GM12865 (cell line): Measurements from ENCODE around the gene MBLAC2.

ENCODE experiments used
- DNase-seq: peaks from one replicate; pipeline ENCODE4 v3.0.0; 2010; ENCODE audit warnings: low read depth
- H3K4me3 ChIP-seq: 2 replicates; pipeline ENCODE4 v1.5.1; 2011; ENCODE audit warnings: mild to moderate bottlenecking, low read depth, low read length, control low read depth
- TF ChIP-seq, protein P1 (sequence below): IDR thresholded peaks from 2 replicates; pipeline ENCODE4 v1.5.1; 2011; ENCODE audit warnings: low read length, control low read depth, low read depth, inconsistent platforms; ENCODE audit not compliant: insufficient read depth; ENCODE audit errors: missing control alignments

The MBLAC2 gene

DNA sequence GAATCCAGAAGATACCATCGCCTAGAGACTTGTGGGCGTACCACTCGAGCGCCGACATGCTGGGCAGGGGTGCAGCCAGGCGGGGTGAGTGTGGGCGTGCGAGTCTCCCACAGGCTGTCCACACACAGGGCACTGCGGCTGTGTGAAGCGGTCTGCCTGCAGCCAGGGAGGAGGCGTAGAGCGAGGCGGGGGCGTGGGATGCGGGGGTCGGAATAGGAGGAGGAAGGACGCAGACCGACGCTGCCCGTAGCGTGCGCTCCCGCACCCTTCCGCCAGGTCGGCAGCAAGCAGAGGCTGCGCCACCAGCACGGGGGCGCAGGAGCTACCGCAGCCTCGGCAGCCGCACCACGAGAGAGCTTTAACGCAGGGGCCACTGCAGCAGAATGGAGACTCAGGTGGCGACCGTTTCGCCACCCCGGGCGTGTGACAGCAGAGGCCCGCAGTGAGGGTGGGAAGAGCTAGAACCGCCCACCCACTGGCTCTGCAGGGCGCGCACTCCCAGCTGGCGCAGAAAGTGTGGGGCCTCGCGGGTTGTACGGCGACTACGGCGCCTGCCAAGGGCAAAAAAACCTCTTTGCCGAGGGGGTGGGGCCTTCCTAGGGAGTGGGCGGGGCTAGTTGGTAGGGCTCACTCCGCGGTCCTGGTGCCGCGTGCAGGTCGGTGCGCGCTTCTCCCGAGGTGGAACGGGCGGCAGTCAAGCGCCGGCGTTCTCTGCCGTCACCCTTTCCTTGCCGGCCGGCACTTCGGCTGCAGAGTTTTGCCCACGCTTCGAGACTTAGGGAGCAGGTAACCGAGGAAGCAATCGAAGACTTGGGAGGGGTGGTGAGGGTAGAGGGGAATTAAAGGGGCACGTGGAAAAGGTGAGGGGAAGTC is at the start of gene MBLAC2, which contains the start of gene POLR3G:
Gene MBLAC2 (minus strand): TSS at position 537 of the 873 bp plus-strand sequence. CDS start 479 bp downstream, at position 58.
Gene POLR3G (plus strand): TSS at position 630 of the 873 bp plus-strand sequence. CDS start 10,704 bp downstream, outside the sequence.
- TF ChIP-seq, protein P1, sequence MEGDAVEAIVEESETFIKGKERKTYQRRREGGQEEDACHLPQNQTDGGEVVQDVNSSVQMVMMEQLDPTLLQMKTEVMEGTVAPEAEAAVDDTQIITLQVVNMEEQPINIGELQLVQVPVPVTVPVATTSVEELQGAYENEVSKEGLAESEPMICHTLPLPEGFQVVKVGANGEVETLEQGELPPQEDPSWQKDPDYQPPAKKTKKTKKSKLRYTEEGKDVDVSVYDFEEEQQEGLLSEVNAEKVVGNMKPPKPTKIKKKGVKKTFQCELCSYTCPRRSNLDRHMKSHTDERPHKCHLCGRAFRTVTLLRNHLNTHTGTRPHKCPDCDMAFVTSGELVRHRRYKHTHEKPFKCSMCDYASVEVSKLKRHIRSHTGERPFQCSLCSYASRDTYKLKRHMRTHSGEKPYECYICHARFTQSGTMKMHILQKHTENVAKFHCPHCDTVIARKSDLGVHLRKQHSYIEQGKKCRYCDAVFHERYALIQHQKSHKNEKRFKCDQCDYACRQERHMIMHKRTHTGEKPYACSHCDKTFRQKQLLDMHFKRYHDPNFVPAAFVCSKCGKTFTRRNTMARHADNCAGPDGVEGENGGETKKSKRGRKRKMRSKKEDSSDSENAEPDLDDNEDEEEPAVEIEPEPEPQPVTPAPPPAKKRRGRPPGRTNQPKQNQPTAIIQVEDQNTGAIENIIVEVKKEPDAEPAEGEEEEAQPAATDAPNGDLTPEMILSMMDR, result peak; percentile 39
- H3K4me3 ChIP-seq, result peak within 1 kb of the TSS; percentile 90
- DNase-seq, result peak; percentile 97

DNA sequence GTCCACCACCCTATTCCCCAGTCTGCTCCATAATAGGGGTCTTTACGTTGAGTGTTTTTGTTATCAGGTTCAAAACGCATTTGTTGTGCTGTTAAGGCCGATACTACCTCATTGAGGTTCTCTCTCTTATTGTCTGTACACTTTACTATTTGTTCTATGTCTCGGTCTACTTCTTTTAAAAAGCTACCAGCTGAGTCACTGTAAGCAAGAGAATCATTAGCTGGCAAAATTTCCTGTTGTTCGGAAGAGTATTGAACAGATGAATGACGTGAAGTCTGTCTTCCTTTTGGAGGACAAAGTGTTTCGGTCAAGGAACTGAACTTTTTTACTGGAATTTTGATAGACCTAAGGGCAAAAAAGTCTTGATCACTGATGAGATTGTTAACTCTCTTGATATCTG is 44.5 kb upstream of the MBLAC2 start:
- no peak overlapping the region for H3K4me3 ChIP-seq
- no peak for DNase-seq
- TF ChIP-seq, protein P1, result no peak

DNA sequence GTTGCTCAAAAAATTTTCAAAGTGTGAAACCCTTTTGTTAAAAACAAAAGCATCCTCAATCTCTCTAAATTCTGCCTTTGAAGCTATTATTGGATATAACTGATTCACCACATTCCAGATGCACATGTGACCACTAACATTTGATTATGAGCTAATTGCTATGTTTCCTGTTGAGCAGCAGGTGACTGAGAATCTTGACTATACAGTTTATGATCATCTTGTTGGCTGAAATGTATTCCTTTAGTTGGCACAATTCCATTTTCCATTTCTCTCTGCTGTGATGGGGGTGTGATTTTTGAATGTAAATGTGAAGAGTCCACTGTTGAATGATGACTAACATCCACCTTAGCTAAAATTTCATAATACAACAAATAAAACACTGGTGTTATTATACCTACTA is 44.1 kb upstream of the MBLAC2 start:
- TF ChIP-seq, protein P1, result no peak

DNA sequence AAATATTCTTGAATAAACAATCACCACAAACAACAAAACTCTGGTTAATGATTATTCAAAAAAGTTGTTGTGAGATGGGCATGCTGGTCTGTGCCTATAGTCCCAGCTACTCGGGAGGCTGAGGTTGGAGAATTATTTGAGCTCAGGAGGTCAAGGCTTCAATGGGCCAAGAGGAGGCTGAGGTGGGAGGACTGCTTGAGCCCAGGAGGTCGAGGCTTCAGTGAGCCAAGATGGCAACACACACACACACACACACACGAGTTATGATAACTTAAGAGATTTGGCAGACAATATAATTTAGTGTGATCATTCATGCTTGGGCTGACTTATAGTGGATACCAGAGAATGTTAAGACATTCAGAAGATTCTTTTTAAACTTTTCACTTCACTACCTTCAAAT is 39.9 kb upstream of the MBLAC2 start:
- TF ChIP-seq, protein P1, result no peak
- DNase-seq, result no peak

More for the DNA sequence above, 44.1 kb upstream of the MBLAC2 start:
- DNase-seq, result no peak
- no peak overlapping the region for H3K4me3 ChIP-seq

DNA sequence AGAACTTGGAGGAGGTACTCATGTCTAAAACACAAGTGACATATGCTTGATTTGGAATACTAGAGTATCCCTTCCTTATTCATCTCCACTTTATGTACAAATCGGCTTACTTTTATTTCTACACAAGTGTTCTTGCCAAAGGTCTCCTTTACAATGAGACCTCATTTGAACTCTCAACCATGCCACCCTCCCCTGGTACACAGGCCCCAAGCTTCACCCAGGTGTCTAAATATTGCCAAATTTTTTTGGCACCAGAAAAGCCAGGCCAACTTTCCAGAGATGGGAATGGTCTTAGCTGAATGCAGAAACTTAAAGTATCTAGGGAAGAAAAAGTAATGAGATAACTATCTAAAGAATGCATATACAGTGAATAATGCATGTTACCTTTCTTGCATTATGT is 35.9 kb upstream of the MBLAC2 start:
- H3K4me3 ChIP-seq, result no peak overlapping the region
- no peak for DNase-seq
- TF ChIP-seq, protein P1, result no peak

More for the DNA sequence above, 39.9 kb upstream of the MBLAC2 start:
- H3K4me3 ChIP-seq, result no peak overlapping the region

DNA sequence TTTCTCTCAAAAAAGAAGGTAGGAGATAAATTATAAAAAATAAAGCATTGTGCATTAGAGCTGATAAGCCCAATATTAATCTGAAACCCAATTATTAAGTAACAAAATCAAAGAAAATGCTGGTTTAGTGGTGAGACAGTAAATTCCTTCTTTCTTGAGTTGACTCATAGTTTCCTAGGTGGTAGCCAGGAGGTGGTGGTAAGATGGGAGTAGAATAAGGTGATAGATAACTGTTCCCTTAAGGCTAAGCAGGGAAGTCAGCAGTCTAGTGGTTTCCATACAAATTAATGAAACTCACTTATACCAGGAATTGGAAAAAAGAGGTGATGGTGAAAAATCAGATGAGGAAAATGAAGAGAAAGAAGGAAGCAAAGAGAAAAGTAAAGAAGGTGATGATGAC is 31.6 kb upstream of the MBLAC2 start:
- DNase-seq, result no peak
- H3K4me3 ChIP-seq, result no peak overlapping the region
- TF ChIP-seq, protein P1, result no peak

DNA sequence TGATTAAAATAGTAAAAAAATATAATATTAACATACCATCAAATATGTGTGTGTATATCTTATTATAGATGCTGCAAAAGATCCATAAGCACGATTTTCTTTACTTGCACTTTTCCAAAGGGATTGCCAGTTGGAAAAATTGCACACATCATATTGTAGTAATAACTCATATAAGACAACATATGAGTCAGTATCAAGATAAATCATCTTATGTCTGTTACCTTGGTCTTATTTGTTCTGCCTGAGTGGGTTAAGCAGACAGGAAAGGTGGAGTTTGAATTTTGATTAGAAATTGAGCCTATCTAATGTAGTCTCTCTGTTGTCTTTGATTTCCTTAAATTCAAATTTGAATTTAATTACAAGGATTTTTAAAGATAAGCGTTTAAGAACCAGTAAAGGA is 30.2 kb upstream of the MBLAC2 start:
- DNase-seq, result no peak
- H3K4me3 ChIP-seq, result no peak overlapping the region
- TF ChIP-seq, protein P1, result no peak
